ENCODE results near the gene ASB16.

Gene ASB16

GRCh38 chr17:44171931-44172455 is 1.5 kb downstream of the ASB16 start:
- H3K4me3 ChIP-seq (ENCODE audit: low read depth, low read length), result no peak overlapping the region
- no peak for TF ChIP-seq CTCF (IDR thresholded peaks at IDR 0.05; ENCODE audit: insufficient read depth, low read depth, low read length, missing control alignments)
- no peak for DNase-seq (ENCODE audit: low read depth)

DNA sequence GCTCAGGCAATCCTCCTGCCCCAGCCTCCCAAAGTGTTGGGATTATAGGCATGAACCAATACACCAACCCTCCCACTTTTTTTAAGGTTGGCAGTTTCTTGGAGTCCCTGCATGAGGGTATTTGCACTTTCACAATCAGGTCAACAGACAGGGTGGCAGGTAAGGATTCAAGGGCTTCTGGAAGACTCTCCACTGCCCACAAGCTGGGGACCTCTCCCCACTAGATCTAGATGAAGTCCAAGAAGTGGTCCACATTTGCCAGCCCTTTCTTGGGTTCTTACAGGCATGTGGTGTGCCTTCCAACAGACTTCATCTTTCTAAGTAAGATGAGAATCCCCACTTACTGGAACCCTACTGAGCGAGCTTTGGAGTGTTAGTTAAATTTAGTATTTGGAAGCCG is 3.9 kb downstream of the ASB16 start:
- no peak for DNase-seq (ENCODE audit: low read depth)
- no peak overlapping the region for H3K4me3 ChIP-seq (ENCODE audit: low read depth, low read length)
- no peak for TF ChIP-seq CTCF (IDR thresholded peaks at IDR 0.05; ENCODE audit: insufficient read depth, low read depth, low read length, missing control alignments)

DNA sequence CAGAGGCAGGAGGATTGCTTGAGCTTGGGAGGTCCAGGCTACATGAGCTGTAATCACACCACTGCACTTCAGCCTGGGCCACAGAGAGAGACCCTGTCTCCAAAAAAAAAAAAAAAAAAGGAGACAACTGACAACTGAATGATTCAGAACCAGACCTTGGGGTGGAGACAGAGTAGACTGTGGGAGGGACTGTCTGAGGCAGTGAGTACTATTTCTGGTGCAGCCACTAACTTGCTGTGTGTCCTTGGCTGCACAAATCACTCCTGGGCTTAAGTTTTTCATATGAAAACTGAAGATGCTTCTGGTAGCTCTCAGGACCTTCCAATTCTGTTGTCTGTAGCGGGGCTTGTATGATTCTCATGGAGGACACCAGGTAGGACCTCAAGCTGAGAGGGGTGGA is 5.8 kb downstream of the ASB16 start:
- no peak overlapping the region for H3K4me3 ChIP-seq (ENCODE audit: low read depth, low read length)
- DNase-seq (ENCODE audit: low read depth), result no peak
- no peak for TF ChIP-seq CTCF (IDR thresholded peaks at IDR 0.05; ENCODE audit: insufficient read depth, low read depth, low read length, missing control alignments)

- no peak overlapping the region for H3K4me3 ChIP-seq (ENCODE audit: low read depth, low read length)
- DNase-seq (ENCODE audit: low read depth), result no peak
- no peak for TF ChIP-seq CTCF (IDR thresholded peaks at IDR 0.05; ENCODE audit: insufficient read depth, low read depth, low read length, missing control alignments)
These were observed 6.4 kb downstream of the ASB16 start for GRCh38 chr17:44176671-44177501.

DNA sequence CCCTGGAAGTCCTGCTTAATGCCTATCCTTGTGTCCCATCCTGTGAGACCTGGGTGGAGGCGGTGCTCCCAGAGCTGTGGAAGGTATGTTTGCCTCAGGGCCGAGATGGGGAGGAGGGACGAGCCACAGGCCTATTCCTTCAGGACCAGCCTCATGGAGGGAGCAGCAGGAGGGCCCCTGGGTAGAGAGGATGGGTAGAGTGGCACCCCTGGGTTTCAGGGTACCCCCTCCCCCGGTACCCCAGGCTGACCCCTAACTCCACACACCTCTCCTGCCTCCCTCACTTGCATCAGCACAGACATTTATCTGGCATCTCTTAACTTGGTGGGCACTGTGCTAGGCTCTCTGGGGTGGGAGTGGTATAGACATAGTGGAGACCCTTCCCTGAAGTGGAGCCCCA is 7.1 kb downstream of the ASB16 start:
- DNase-seq (ENCODE audit: low read depth), result no peak
- no peak for TF ChIP-seq CTCF (IDR thresholded peaks at IDR 0.05; ENCODE audit: insufficient read depth, low read depth, low read length, missing control alignments)
- H3K4me3 ChIP-seq (ENCODE audit: low read depth, low read length), result no peak overlapping the region

- no peak for TF ChIP-seq CTCF (IDR thresholded peaks at IDR 0.05; ENCODE audit: insufficient read depth, low read depth, low read length, missing control alignments)
- H3K4me3 ChIP-seq (ENCODE audit: low read depth, low read length), result no peak overlapping the region
- DNase-seq (ENCODE audit: low read depth), result no peak
These were observed 7.6 kb downstream of the ASB16 start for GRCh38 chr17:44178133-44178532.

DNA sequence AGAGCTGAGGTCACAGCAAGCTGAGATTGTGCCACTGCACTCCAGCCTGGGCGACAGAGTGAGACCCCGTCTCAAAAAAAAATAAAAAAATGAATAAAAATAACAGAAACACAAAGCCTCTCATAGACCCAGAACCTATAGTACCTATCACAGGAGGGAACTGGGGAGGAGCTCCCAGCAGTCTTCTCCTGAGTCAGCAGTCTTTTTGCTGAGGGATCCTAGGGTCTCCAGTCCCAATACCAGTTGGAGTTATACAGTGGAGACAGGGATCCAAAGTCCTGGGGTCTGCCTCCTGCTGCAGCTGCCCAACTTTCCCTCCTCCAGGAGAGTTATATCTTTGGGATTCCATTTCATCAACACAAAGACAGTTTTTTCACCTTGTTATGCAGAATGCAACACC is 12.5 kb downstream of the ASB16 start:
- no peak overlapping the region for H3K4me3 ChIP-seq (ENCODE audit: low read depth, low read length)
- TF ChIP-seq CTCF (IDR thresholded peaks at IDR 0.05; ENCODE audit: insufficient read depth, low read depth, low read length, missing control alignments), result no peak
- DNase-seq (ENCODE audit: low read depth), result no peak
